Measurements from ENCODE around the gene RB1.

RB1 gene

GRCh38 chr13:48502601-48503319 lies 199.2 kb downstream of the RB1 start:
- DNase-seq: no peak

- DNase-seq: no peak
Observed at GRCh38 chr13:48504606-48505005, 201.1 kb downstream of the RB1 start.

- no peak for DNase-seq
Observed at GRCh38 chr13:48505012-48505411, 201.5 kb downstream of the RB1 start.

GRCh38 chr13:48505597-48506091 lies 202.1 kb downstream of the RB1 start:
- DNase-seq: no peak

- DNase-seq: no peak
Observed at GRCh38 chr13:48506092-48506701, 202.6 kb downstream of the RB1 start.

- peak; percentile 1 for DNase-seq
Observed at GRCh38 chr13:48507021-48507420, 203.5 kb downstream of the RB1 start.

- no peak for DNase-seq
Observed at GRCh38 chr13:48508011-48508410, 204.5 kb downstream of the RB1 start.

GRCh38 chr13:48510698-48511097 lies 207.1 kb downstream of the RB1 start:
- DNase-seq: no peak

- no peak for DNase-seq
Observed at GRCh38 chr13:48511621-48512230, 208.2 kb downstream of the RB1 start.

GRCh38 chr13:48514793-48515192 lies 211.2 kb downstream of the RB1 start:
- no peak for DNase-seq

- no peak for DNase-seq
Observed at GRCh38 chr13:48515732-48516131, 212.2 kb downstream of the RB1 start.

- DNase-seq: no peak
Observed at GRCh38 chr13:48518083-48518482, 214.5 kb downstream of the RB1 start.

GRCh38 chr13:48526286-48526685 lies 222.7 kb downstream of the RB1 start:
- DNase-seq: no peak

- no peak for DNase-seq
Observed at GRCh38 chr13:48527955-48528354, 224.4 kb downstream of the RB1 start.

GRCh38 chr13:48528720-48529119 lies 225.2 kb downstream of the RB1 start:
- DNase-seq: no peak

GRCh38 chr13:48530833-48531232 lies 227.3 kb downstream of the RB1 start:
- DNase-seq: no peak

Data from DMS 273 treated with DMSO at 0.1 percent for 48 hours (cell line).